Mesendoderm (in vitro differentiated cells): Measurements from ENCODE around the gene KIF1A.
"Not testable (repeated sequence)": the region's sequence is repeated elsewhere in the genome, so short reads cannot be mapped to it uniquely, and the experiment has no call there.

Experiments used
- DNase-seq: peaks from one replicate; pipeline ENCODE4 v3.0.0; 2013
- H2AK5ac ChIP-seq: 2 replicates; pipeline ENCODE4 v1.6.1; 2013; ENCODE audit warnings: low read length, inconsistent platforms
- H2BK120ac ChIP-seq: 2 replicates; pipeline ENCODE4 v1.6.1; 2013; ENCODE audit warnings: low read depth, mild to moderate bottlenecking, low read length, moderate library complexity, mixed read lengths
- H2BK15ac ChIP-seq: replicated peaks from 2 replicates; pipeline ENCODE4 v1.6.1; 2013; ENCODE audit warnings: low read depth, mild to moderate bottlenecking, moderate library complexity
- H2BK5ac ChIP-seq: 2 replicates; pipeline ENCODE4 v1.6.1; 2013; ENCODE audit warnings: low read length, inconsistent platforms
- H3K18ac ChIP-seq: 2 replicates; pipeline ENCODE4 v1.6.1; 2013; ENCODE audit warnings: mild to moderate bottlenecking, low read length, mixed read lengths
- H3K23ac ChIP-seq: one replicate; pipeline ENCODE4 v1.6.1; 2013; ENCODE audit warnings: low read length
- H3K27ac ChIP-seq: 2 replicates; pipeline ENCODE4 v1.5.1; 2013; ENCODE audit warnings: low read depth, mild to moderate bottlenecking, inconsistent platforms, low read length, moderate library complexity
- H3K27me3 ChIP-seq: 2 replicates; pipeline ENCODE4 v1.6.1; 2013; ENCODE audit warnings: low read length, control low read depth, mild to moderate bottlenecking, inconsistent platforms; ENCODE audit not compliant: insufficient read depth, poor library complexity
- H3K36me3 ChIP-seq: 2 replicates; pipeline ENCODE4 v1.6.1; 2013; ENCODE audit warnings: low read length, inconsistent platforms; ENCODE audit not compliant: control insufficient read depth, insufficient read depth
- H3K4ac ChIP-seq: one replicate; pipeline ENCODE4 v1.6.1; 2013; ENCODE audit warnings: low read depth, mild to moderate bottlenecking, low read length, moderate library complexity
- H3K4me1 ChIP-seq: 2 replicates; pipeline ENCODE4 v1.6.1; 2013; ENCODE audit warnings: low read depth, low read length, inconsistent platforms; ENCODE audit not compliant: control insufficient read depth
- H3K4me2 ChIP-seq: 2 replicates; pipeline ENCODE4 v1.6.1; 2013; ENCODE audit warnings: low read length
- H3K4me3 ChIP-seq: 2 replicates; pipeline ENCODE4 v1.5.1; 2013; ENCODE audit warnings: mild to moderate bottlenecking, low read length
- H3K56ac ChIP-seq: one replicate; pipeline ENCODE4 v1.6.1; 2013; ENCODE audit warnings: low read length
- H3K79me1 ChIP-seq: 2 replicates; pipeline ENCODE4 v1.6.1; 2013; ENCODE audit warnings: low read length, inconsistent platforms
- H3K79me2 ChIP-seq: 2 replicates; pipeline ENCODE4 v1.6.1; 2013; ENCODE audit warnings: mild to moderate bottlenecking, low read length; ENCODE audit not compliant: control insufficient read depth, insufficient read depth
- H3K9ac ChIP-seq: 2 replicates; pipeline ENCODE4 v1.6.1; 2013; ENCODE audit warnings: low read length, inconsistent platforms
- H4K5ac ChIP-seq: one replicate; pipeline ENCODE4 v1.6.1; 2013; ENCODE audit warnings: low read length
- H4K8ac ChIP-seq: one replicate; pipeline ENCODE4 v1.6.1; 2013; ENCODE audit warnings: low read depth, mild to moderate bottlenecking, control low read depth, low read length, moderate library complexity
- WGBS: extraction: QIAGEN DNeasy Blood & Tissue Kit; methylation state at CpG from one replicate; pipeline ENCODE4 v1.1.7; 2013; ENCODE audit warnings: low lambda C conversion rate, missing lambda C conversion rate; ENCODE audit not compliant: insufficient coverage; ENCODE audit errors: extremely low coverage; 5-methylcytosine and 5-hydroxymethylcytosine counted together

Gene KIF1A

GRCh38 chr2:240687045-240687740 lies 132.8 kb downstream of the KIF1A start:
- DNase-seq: no peak
- H3K79me1 ChIP-seq: no peaks in the 10 kb centered on the region
- no peak overlapping the region for H2AK5ac ChIP-seq

GRCh38 chr2:240686460-240686859 lies 133.6 kb downstream of the KIF1A start:
- Histone ChIP-seq H3K23ac (no peak overlapping the region), H3K18ac (no peak overlapping the region), H3K4me2 (no peak overlapping the region), H4K8ac (no peak overlapping the region), H3K9ac (no peak overlapping the region), H3K79me2 (no peaks in the 10 kb centered on the region), H2BK120ac (no peak overlapping the region), H2BK5ac (no peak overlapping the region), H2AK5ac (no peak overlapping the region), H3K4me3 (no peak overlapping the region), H3K56ac (no peak overlapping the region), H3K27ac (no peak overlapping the region), H4K5ac (no peak overlapping the region), H3K27me3 (no peaks in the 10 kb centered on the region), H3K4ac (no peak overlapping the region), H2BK15ac (no peak overlapping the region), H3K36me3 (no peaks in the 10 kb centered on the region), H3K79me1 (no peaks in the 10 kb centered on the region), H3K4me1 (no peaks in the 10 kb centered on the region)
- no peak for DNase-seq
- no CpG with 5 or more reads among the region's 6 CpGs for WGBS

More at GRCh38 chr2:240687045-240687740, 132.8 kb downstream of the KIF1A start:
- H2BK15ac ChIP-seq: no peak overlapping the region
- H3K56ac ChIP-seq: no peak overlapping the region
- H3K79me2 ChIP-seq: no peaks in the 10 kb centered on the region
- H4K8ac ChIP-seq: no peak overlapping the region
- no peak overlapping the region for H3K4me3 ChIP-seq
- no peak overlapping the region for H3K18ac ChIP-seq
- H3K9ac ChIP-seq: no peak overlapping the region
- H3K27me3 ChIP-seq: no peaks in the 10 kb centered on the region
- no peaks in the 10 kb centered on the region for H3K4me1 ChIP-seq
- H3K23ac ChIP-seq: no peak overlapping the region
- no CpG with 5 or more reads among the region's 20 CpGs for WGBS
- H3K4me2 ChIP-seq: no peak overlapping the region
- no peak overlapping the region for H3K27ac ChIP-seq
- no peak overlapping the region for H2BK120ac ChIP-seq
- no peak overlapping the region for H3K4ac ChIP-seq
- no peak overlapping the region for H2BK5ac ChIP-seq
- no peak overlapping the region for H4K5ac ChIP-seq
- no peaks in the 10 kb centered on the region for H3K36me3 ChIP-seq

GRCh38 chr2:240685771-240686371 lies 134.1 kb downstream of the KIF1A start:
- Histone ChIP-seq H3K56ac (no peak overlapping the region), H2BK5ac (no peak overlapping the region), H3K79me2 (no peaks in the 10 kb centered on the region), H3K23ac (no peak overlapping the region), H3K18ac (no peak overlapping the region), H3K4me1 (no peaks in the 10 kb centered on the region), H2BK15ac (no peak overlapping the region), H4K5ac (no peak overlapping the region), H3K9ac (no peak overlapping the region), H3K4ac (no peak overlapping the region), H3K4me2 (no peak overlapping the region), H2AK5ac (no peak overlapping the region), H3K27me3 (no peaks in the 10 kb centered on the region), H3K36me3 (no peaks in the 10 kb centered on the region), H3K79me1 (no peaks in the 10 kb centered on the region), H2BK120ac (no peak overlapping the region), H3K4me3 (no peak overlapping the region), H4K8ac (no peak overlapping the region), H3K27ac (no peak overlapping the region)
- WGBS: no CpG with 5 or more reads among the region's 10 CpGs
- peak; percentile 65 for DNase-seq

DNA sequence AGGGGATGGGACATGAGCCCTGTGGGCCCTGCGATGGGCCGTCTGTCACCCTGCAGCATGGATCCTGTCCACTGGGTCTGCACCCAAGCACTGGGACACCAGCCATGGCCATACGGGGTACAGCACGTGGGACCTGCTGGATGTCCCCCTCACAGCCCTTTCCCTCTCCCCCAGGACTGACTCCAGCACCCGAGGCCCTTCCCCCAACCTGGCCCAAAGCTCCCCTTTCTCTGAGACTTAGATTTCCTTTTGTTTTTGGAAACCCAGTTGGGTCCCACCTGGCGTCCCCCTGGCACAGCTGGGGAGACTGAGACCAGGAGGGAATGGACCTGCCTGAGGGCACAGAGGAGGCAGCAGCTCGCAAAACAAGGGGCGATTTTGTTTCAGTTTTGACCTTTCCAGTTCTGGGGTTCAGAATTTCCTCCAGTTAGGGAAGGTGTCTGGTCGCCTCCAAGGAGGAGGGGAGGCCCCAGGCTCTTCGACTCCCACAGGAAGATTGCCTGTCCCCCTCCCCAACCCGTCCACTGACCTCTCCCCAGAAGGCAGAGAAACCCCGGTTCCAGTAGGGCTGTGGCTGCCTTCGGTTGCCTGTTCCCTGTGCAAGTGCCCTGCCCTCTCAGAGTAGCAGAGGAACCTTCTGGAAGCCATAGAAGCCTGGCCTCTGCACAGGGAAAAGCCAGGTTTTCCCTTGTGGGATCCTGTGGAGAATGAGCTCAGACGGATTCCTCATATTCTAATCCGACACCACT lies 135.9 kb downstream of the KIF1A start:
- not testable (repeated sequence) for H3K4me2 ChIP-seq, H3K79me2 ChIP-seq, H3K27me3 ChIP-seq, H3K27ac ChIP-seq, H3K4me3 ChIP-seq, H2BK15ac ChIP-seq, H3K56ac ChIP-seq, H2AK5ac ChIP-seq, H2BK5ac ChIP-seq, H3K18ac ChIP-seq, H4K5ac ChIP-seq, H4K8ac ChIP-seq, H3K79me1 ChIP-seq, DNase-seq, H3K9ac ChIP-seq, H3K4me1 ChIP-seq, H3K23ac ChIP-seq, H2BK120ac ChIP-seq, H3K36me3 ChIP-seq, H3K4ac ChIP-seq
- WGBS: no CpG with 5 or more reads among the region's 15 CpGs

DNA sequence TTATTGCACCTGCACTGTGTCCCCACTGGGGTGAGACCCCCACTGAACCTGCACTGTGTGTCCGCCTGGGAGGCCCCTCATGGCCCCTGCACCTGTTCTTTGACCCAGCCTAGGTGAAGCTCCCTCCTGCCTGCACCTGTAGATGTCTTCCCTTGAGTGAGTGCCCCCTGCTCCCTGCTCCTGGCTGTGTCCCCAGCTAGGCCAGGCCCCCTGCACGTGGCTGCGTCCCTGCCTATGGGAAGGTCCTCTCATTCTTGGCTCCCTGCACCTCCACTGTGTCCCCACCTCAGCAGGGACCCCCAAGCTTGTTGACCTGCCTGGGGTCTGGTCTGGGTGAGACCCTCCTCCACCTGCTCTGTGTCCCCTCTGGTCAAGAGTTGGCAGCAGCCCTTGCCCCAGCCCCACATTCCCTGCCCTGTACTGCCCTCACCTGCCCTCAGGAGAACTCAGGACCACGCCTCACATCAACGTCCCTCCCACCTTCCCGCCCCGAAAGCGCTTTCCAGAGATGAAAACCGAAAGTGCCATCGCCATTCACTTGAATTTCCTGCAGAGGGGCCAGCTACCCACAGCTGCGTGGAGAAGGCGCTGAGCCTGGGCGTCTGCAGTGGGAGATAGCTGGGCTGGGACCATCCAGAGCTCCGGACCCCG lies 136.6 kb downstream of the KIF1A start:
- not testable (repeated sequence) for H4K8ac ChIP-seq, H3K4me1 ChIP-seq, H3K79me1 ChIP-seq, H3K4me3 ChIP-seq, H3K9ac ChIP-seq, H4K5ac ChIP-seq, H3K4me2 ChIP-seq, H2AK5ac ChIP-seq, H2BK15ac ChIP-seq, H3K56ac ChIP-seq, DNase-seq, H3K23ac ChIP-seq, H2BK120ac ChIP-seq, H3K27me3 ChIP-seq, H2BK5ac ChIP-seq, H3K36me3 ChIP-seq, H3K27ac ChIP-seq, H3K79me2 ChIP-seq, H3K4ac ChIP-seq, H3K18ac ChIP-seq
- no CpG with 5 or more reads among the region's 15 CpGs for WGBS
